HEK293 (cell line): Measurements from ENCODE around the gene IARS2.
A peak's percentile ranks its signal among the peaks of the same experiment; 100 is the strongest.

Experiments
- EGR2 ChIP-seq: fragments of 450-650 bp; formaldehyde crosslinking; IDR thresholded peaks from 2 replicates; pipeline ENCODE4 v1.5.1; 2016; ENCODE audit warnings: low read depth, missing biosample characterization, missing genetic modification characterization
- HOXC10 ChIP-seq: sonication (generic); formaldehyde crosslinking; IDR thresholded peaks from 2 replicates; pipeline ENCODE4 v1.8.1; 2023; ENCODE audit warnings: mild to moderate bottlenecking, missing genetic modification reagents
- KLF7 ChIP-seq: fragments of 450-650 bp; formaldehyde crosslinking; IDR thresholded peaks from 2 replicates; pipeline ENCODE4 v1.5.1; 2016; ENCODE audit warnings: missing biosample characterization, missing genetic modification characterization, borderline replicate concordance
- MYNN ChIP-seq: fragments of 450-650 bp; formaldehyde crosslinking; IDR thresholded peaks from 2 replicates; pipeline ENCODE4 v1.5.1; 2016; ENCODE audit warnings: missing biosample characterization, missing genetic modification characterization, borderline replicate concordance
- MZF1 ChIP-seq: fragments of 450-650 bp; formaldehyde crosslinking; IDR thresholded peaks from 2 replicates; pipeline ENCODE4 v1.5.1; 2017; ENCODE audit warnings: missing biosample characterization, missing genetic modification characterization, borderline replicate concordance
- REPIN1 ChIP-seq: fragments of 450-650 bp; formaldehyde crosslinking; IDR thresholded peaks from 2 replicates; pipeline ENCODE4 v1.5.1; 2017; ENCODE audit warnings: missing biosample characterization, missing genetic modification characterization, low read depth
- SCRT2 ChIP-seq: fragments of 450-650 bp; formaldehyde crosslinking; IDR thresholded peaks from 2 replicates; pipeline ENCODE4 v1.5.1; 2016; ENCODE audit warnings: missing biosample characterization, missing genetic modification characterization
- ZBTB1 ChIP-seq: fragments of 450-650 bp; formaldehyde crosslinking; IDR thresholded peaks from 2 replicates; pipeline ENCODE4 v1.5.1; 2016; ENCODE audit warnings: missing biosample characterization, missing genetic modification characterization
- ZNF157 ChIP-seq: fragments of 450-650 bp; formaldehyde crosslinking; IDR thresholded peaks from 2 replicates; pipeline ENCODE4 v1.5.1; 2016; ENCODE audit warnings: missing biosample characterization, missing genetic modification characterization
- ZNF16 ChIP-seq: fragments of 450-650 bp; formaldehyde crosslinking; IDR thresholded peaks from 2 replicates; pipeline ENCODE4 v1.5.1; 2016; ENCODE audit warnings: low read depth, missing biosample characterization, missing genetic modification characterization
- ZNF169 ChIP-seq: fragments of 450-650 bp; formaldehyde crosslinking; IDR thresholded peaks from 2 replicates; pipeline ENCODE4 v1.5.1; 2016; ENCODE audit warnings: missing biosample characterization, missing genetic modification characterization
- ZNF174 ChIP-seq: fragments of 450-650 bp; formaldehyde crosslinking; IDR thresholded peaks from 2 replicates; pipeline ENCODE4 v1.5.0; 2017; ENCODE audit warnings: missing biosample characterization, mild to moderate bottlenecking, missing genetic modification characterization
- ZNF223 ChIP-seq: fragments of 450-650 bp; formaldehyde crosslinking; IDR thresholded peaks from 2 replicates; pipeline ENCODE4 v1.5.1; 2016; ENCODE audit warnings: missing biosample characterization, missing genetic modification characterization
- ZNF23 ChIP-seq: fragments of 450-650 bp; formaldehyde crosslinking; IDR thresholded peaks from 2 replicates; pipeline ENCODE4 v1.5.1; 2016; ENCODE audit warnings: missing biosample characterization, missing genetic modification characterization, borderline replicate concordance
- ZNF248 ChIP-seq: fragments of 450-650 bp; formaldehyde crosslinking; IDR thresholded peaks from 2 replicates; pipeline ENCODE4 v1.5.1; 2017; ENCODE audit warnings: missing biosample characterization, missing genetic modification characterization
- ZNF292 ChIP-seq: fragments of 450-650 bp; formaldehyde crosslinking; IDR thresholded peaks from 2 replicates; pipeline ENCODE4 v1.5.1; 2016; ENCODE audit warnings: low read depth, missing biosample characterization, missing genetic modification characterization, borderline replicate concordance
- ZNF302 ChIP-seq: fragments of 450-650 bp; formaldehyde crosslinking; IDR thresholded peaks from 2 replicates; pipeline ENCODE4 v1.5.1; 2016; ENCODE audit warnings: missing biosample characterization, missing genetic modification characterization, low read depth
- ZNF350 ChIP-seq: fragments of 450-650 bp; formaldehyde crosslinking; IDR thresholded peaks from 2 replicates; pipeline ENCODE4 v1.5.0; 2017; ENCODE audit warnings: missing biosample characterization, mild to moderate bottlenecking, missing genetic modification characterization
- ZNF37A ChIP-seq: fragments of 450-650 bp; IDR thresholded peaks from 2 replicates; pipeline ENCODE4 v1.5.1; 2018; ENCODE audit warnings: missing biosample characterization, missing genetic modification characterization
- ZNF391 ChIP-seq: fragments of 450-650 bp; formaldehyde crosslinking; IDR thresholded peaks from 2 replicates; pipeline ENCODE4 v1.5.1; 2016; ENCODE audit warnings: low read depth, missing biosample characterization, missing genetic modification characterization, borderline replicate concordance
- ZNF48 ChIP-seq: fragments of 450-650 bp; formaldehyde crosslinking; IDR thresholded peaks from 2 replicates; pipeline ENCODE4 v1.5.1; 2016; ENCODE audit warnings: missing biosample characterization, missing genetic modification characterization
- ZNF514 ChIP-seq: fragments of 450-650 bp; formaldehyde crosslinking; IDR thresholded peaks from 2 replicates; pipeline ENCODE4 v1.5.1; 2016; ENCODE audit warnings: missing biosample characterization, missing genetic modification characterization
- ZNF544 ChIP-seq: fragments of 450-650 bp; formaldehyde crosslinking; IDR thresholded peaks from 2 replicates; pipeline ENCODE4 v1.5.0; 2017; ENCODE audit warnings: missing biosample characterization, missing genetic modification characterization
- ZNF558 ChIP-seq: fragments of 450-650 bp; formaldehyde crosslinking; IDR thresholded peaks from 2 replicates; pipeline ENCODE4 v1.5.1; 2016; ENCODE audit warnings: missing biosample characterization, missing genetic modification characterization
- ZNF571 ChIP-seq: fragments of 450-650 bp; formaldehyde crosslinking; IDR thresholded peaks from 2 replicates; pipeline ENCODE4 v1.5.0; 2017; ENCODE audit warnings: missing biosample characterization, missing genetic modification characterization
- ZNF664 ChIP-seq: fragments of 450-650 bp; formaldehyde crosslinking; IDR thresholded peaks from 2 replicates; pipeline ENCODE4 v1.5.1; 2016; ENCODE audit warnings: missing biosample characterization, missing genetic modification characterization
- ZNF701 ChIP-seq: fragments of 450-650 bp; formaldehyde crosslinking; IDR thresholded peaks from 2 replicates; pipeline ENCODE4 v1.5.1; 2016; ENCODE audit warnings: missing biosample characterization, missing genetic modification characterization
- ZNF707 ChIP-seq: fragments of 450-650 bp; formaldehyde crosslinking; IDR thresholded peaks from 2 replicates; pipeline ENCODE4 v1.5.1; 2016; ENCODE audit warnings: missing biosample characterization, missing genetic modification characterization
- ZNF768 ChIP-seq: fragments of 450-650 bp; formaldehyde crosslinking; IDR thresholded peaks from 2 replicates; pipeline ENCODE4 v1.5.1; 2018; ENCODE audit warnings: missing biosample characterization, mild to moderate bottlenecking, missing genetic modification characterization
- ZSCAN16 ChIP-seq: fragments of 450-650 bp; formaldehyde crosslinking; IDR thresholded peaks from 2 replicates; pipeline ENCODE4 v1.5.1; 2016; ENCODE audit warnings: missing biosample characterization, missing genetic modification characterization
- ZSCAN30 ChIP-seq: fragments of 450-650 bp; IDR thresholded peaks from 2 replicates; pipeline ENCODE4 v1.5.1; 2018; ENCODE audit warnings: missing biosample characterization, mild to moderate bottlenecking, missing genetic modification characterization, moderate library complexity
- TF ChIP-seq, protein P1 (sequence below): fragments of 450-650 bp; formaldehyde crosslinking; IDR thresholded peaks from 2 replicates; pipeline ENCODE4 v1.5.1; 2017; ENCODE audit warnings: missing biosample characterization, missing genetic modification characterization
- TF ChIP-seq, protein P2 (sequence below): fragments of 450-650 bp; formaldehyde crosslinking; IDR thresholded peaks from 2 replicates; pipeline ENCODE4 v1.5.0; 2017; ENCODE audit warnings: missing biosample characterization, missing genetic modification characterization, borderline replicate concordance
- TF ChIP-seq, protein P3 (sequence below): fragments of 450-650 bp; formaldehyde crosslinking; IDR thresholded peaks from 2 replicates; pipeline ENCODE4 v1.5.1; 2017; ENCODE audit warnings: missing biosample characterization, missing genetic modification characterization
- TF ChIP-seq, protein P4 (sequence below): fragments of 450-650 bp; IDR thresholded peaks from 2 replicates; pipeline ENCODE4 v1.5.1; 2018; ENCODE audit warnings: missing biosample characterization, mild to moderate bottlenecking, missing genetic modification characterization

IARS2 gene

DNA sequence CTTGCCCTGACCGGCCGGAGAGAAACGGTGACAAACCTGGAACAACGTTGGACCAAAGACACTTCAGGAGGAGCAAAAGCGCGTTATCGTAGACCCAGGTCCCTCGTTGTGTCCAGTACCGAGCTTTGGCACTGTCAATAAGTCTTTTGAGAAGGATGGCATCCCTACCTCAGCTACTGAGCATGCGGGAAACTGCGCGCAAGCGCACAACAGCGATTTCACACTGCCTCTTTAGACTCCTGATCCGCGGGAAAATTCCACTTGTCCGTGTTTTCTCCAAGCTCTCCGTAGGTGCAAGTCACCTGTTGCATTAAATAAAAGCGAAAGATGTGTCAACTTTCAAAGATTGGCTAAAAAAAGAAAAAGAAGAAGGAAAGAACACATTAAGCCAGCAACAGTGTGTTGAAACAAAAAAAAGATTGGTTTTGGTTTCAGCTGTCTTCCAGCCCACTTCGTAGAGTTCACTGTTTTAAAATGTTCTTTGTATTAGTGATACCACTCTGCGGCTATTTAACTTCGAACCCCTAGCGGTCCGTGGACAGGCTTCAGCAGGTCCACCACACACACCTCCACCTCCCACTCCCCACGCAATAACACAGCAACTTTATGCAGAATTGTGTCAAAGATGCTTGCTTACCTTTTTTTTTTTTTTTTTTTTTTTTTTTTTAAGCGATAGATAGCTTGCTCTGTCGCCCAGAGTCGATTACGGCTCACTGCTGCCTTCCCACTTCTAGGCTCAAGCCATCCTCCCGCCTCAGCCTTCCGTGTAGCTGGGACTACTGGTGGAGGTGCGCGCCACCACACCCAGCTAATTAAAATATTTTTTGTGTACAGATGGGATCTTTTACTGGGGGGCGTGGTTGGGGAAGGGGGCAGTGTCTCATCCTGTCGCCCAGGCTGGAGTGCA lies 4.0 kb upstream of the IARS2 start, which contains the start of gene BPNT1 (continued):
- TF ChIP-seq, protein P1, sequence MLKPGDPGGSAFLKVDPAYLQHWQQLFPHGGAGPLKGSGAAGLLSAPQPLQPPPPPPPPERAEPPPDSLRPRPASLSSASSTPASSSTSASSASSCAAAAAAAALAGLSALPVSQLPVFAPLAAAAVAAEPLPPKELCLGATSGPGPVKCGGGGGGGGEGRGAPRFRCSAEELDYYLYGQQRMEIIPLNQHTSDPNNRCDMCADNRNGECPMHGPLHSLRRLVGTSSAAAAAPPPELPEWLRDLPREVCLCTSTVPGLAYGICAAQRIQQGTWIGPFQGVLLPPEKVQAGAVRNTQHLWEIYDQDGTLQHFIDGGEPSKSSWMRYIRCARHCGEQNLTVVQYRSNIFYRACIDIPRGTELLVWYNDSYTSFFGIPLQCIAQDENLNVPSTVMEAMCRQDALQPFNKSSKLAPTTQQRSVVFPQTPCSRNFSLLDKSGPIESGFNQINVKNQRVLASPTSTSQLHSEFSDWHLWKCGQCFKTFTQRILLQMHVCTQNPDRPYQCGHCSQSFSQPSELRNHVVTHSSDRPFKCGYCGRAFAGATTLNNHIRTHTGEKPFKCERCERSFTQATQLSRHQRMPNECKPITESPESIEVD: peak; percentile 21; the same call in 1 of the 2 replicates
- TF ChIP-seq ZNF302 (tag by site-specific recombination) (no peak), ZNF514 (tag by site-specific recombination) (no peak), ZNF571 (tag by site-specific recombination) (no peak), ZNF701 (tag by site-specific recombination) (no peak), ZNF292 (no peak), ZNF768 (no peak), ZNF48 (tag by site-specific recombination) (no peak), ZNF169 (tag by site-specific recombination) (no peak), ZNF16 (no peak), ZNF37A (tag by site-specific recombination) (no peak), MZF1 (tag by site-specific recombination) (no peak), ZSCAN30 (tag by site-specific recombination) (no peak), ZBTB1 (tag by site-specific recombination) (no peak), EGR2 (tag by site-specific recombination) (0 out of 2 replicates have a peak, but pooled peaks have one; percentile 5), ZNF23 (tag by site-specific recombination) (no peak), ZNF157 (tag by site-specific recombination) (no peak), ZNF391 (no peak), ZNF350 (tag by site-specific recombination) (no peak), ZNF558 (tag by site-specific recombination) (no peak; the same call in 1 of the 2 replicates), ZSCAN16 (tag by site-specific recombination) (no peak), ZNF707 (tag by site-specific recombination) (no peak), ZNF248 (tag by site-specific recombination) (no peak), ZNF544 (tag by site-specific recombination) (no peak), ZNF174 (tag by site-specific recombination) (no peak), HOXC10 (CRISPR knock-in tag) (no peak), SCRT2 (tag by site-specific recombination) (peak; percentile 100), ZNF664 (no peak; the same call in 1 of the 2 replicates), KLF7 (tag by site-specific recombination) (0 out of 2 replicates have a peak, but pooled peaks have one; percentile 21), MYNN (tag by site-specific recombination) (no peak), ZNF223 (tag by site-specific recombination) (no peak), REPIN1 (0 out of 2 replicates have a peak, but pooled peaks have one; percentile 47)
- TF ChIP-seq, protein P2, sequence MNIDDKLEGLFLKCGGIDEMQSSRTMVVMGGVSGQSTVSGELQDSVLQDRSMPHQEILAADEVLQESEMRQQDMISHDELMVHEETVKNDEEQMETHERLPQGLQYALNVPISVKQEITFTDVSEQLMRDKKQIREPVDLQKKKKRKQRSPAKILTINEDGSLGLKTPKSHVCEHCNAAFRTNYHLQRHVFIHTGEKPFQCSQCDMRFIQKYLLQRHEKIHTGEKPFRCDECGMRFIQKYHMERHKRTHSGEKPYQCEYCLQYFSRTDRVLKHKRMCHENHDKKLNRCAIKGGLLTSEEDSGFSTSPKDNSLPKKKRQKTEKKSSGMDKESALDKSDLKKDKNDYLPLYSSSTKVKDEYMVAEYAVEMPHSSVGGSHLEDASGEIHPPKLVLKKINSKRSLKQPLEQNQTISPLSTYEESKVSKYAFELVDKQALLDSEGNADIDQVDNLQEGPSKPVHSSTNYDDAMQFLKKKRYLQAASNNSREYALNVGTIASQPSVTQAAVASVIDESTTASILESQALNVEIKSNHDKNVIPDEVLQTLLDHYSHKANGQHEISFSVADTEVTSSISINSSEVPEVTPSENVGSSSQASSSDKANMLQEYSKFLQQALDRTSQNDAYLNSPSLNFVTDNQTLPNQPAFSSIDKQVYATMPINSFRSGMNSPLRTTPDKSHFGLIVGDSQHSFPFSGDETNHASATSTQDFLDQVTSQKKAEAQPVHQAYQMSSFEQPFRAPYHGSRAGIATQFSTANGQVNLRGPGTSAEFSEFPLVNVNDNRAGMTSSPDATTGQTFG (tag by site-specific recombination): no peak
- TF ChIP-seq, protein P3, sequence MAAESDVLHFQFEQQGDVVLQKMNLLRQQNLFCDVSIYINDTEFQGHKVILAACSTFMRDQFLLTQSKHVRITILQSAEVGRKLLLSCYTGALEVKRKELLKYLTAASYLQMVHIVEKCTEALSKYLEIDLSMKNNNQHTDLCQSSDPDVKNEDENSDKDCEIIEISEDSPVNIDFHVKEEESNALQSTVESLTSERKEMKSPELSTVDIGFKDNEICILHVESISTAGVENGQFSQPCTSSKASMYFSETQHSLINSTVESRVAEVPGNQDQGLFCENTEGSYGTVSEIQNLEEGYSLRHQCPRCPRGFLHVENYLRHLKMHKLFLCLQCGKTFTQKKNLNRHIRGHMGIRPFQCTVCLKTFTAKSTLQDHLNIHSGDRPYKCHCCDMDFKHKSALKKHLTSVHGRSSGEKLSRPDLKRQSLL (tag by site-specific recombination): no peak
- TF ChIP-seq, protein P4, sequence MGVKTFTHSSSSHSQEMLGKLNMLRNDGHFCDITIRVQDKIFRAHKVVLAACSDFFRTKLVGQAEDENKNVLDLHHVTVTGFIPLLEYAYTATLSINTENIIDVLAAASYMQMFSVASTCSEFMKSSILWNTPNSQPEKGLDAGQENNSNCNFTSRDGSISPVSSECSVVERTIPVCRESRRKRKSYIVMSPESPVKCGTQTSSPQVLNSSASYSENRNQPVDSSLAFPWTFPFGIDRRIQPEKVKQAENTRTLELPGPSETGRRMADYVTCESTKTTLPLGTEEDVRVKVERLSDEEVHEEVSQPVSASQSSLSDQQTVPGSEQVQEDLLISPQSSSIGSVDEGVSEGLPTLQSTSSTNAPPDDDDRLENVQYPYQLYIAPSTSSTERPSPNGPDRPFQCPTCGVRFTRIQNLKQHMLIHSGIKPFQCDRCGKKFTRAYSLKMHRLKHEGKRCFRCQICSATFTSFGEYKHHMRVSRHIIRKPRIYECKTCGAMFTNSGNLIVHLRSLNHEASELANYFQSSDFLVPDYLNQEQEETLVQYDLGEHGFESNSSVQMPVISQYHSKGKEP (tag by site-specific recombination): peak; percentile 91
